WERI-Rb-1 (cell line): ENCODE data around the gene FRMPD4.

Experiments
- DNase-seq: peaks from one replicate; pipeline ENCODE4 v3.0.0-alpha.2; 2020
- H3K27ac ChIP-seq: fragments of 250-450 bp; sonication (Bioruptor Pico); 2 replicates; pipeline ENCODE4 v1.5.1; 2020; ENCODE audit warnings: mild to moderate bottlenecking, moderate library complexity
- H3K27me3 ChIP-seq: fragments of 250-450 bp; sonication (Bioruptor Pico); 2 replicates; pipeline ENCODE4 v1.5.1; 2021; ENCODE audit warnings: mild to moderate bottlenecking, low read depth, moderate library complexity; ENCODE audit not compliant: insufficient read depth, severe bottlenecking
- H3K36me3 ChIP-seq: fragments of 250-450 bp; sonication (Bioruptor Pico); 2 replicates; pipeline ENCODE4 v1.5.1; 2020; ENCODE audit warnings: mild to moderate bottlenecking, moderate library complexity
- H3K4me3 ChIP-seq: 2 replicates; pipeline ENCODE4 v1.5.1; 2011; ENCODE audit warnings: low read depth, mild to moderate bottlenecking, control low read depth, low read length
- H3K9me3 ChIP-seq: fragments of 250-450 bp; sonication (Bioruptor Pico); 2 replicates; pipeline ENCODE4 v1.5.1; 2021; ENCODE audit warnings: mild to moderate bottlenecking, moderate library complexity; ENCODE audit not compliant: severe bottlenecking
- TF ChIP-seq, protein P1 (sequence below): IDR thresholded peaks from 2 replicates; pipeline ENCODE4 v1.5.1; 2011; ENCODE audit warnings: low read depth, mild to moderate bottlenecking, control low read depth, inconsistent platforms, low read length

FRMPD4 gene

DNA sequence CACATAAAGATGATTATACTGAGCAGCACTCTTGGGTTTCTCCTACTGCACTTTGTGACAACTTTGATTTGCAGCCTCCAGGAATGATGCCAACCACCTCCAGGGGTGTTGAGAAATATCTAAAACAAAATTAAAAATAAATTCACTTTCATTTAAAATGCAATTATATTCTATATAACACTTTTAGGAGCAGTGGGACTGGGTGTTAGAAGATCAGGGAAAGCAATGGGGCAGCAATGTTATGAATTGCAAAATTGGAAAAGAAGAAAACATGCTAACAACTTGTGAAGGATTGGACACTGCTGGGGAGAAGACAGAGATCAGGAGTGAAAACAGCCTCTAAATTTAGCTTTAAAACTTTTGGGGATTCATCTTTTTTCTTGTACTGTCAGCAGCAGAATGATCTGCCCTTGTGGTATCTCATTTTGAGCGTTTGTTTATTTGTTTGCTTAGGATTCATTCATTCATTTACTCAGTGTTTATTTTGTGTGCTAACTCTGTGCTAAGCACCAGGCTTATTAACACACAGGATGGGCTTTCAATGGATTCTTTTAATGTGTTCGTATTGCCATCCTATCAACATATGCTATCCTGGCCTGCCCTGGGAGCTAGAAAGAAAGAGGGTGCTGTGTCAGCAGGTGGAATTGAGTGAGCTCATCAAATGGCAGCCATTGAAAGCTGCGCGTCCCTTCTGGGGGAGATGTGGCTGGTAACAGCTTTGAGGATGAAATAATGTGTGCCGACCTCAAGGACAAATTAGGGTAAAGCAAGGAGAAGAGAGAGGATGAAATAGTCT, 96.5 kb downstream of the FRMPD4 start:
- TF ChIP-seq, protein P1, sequence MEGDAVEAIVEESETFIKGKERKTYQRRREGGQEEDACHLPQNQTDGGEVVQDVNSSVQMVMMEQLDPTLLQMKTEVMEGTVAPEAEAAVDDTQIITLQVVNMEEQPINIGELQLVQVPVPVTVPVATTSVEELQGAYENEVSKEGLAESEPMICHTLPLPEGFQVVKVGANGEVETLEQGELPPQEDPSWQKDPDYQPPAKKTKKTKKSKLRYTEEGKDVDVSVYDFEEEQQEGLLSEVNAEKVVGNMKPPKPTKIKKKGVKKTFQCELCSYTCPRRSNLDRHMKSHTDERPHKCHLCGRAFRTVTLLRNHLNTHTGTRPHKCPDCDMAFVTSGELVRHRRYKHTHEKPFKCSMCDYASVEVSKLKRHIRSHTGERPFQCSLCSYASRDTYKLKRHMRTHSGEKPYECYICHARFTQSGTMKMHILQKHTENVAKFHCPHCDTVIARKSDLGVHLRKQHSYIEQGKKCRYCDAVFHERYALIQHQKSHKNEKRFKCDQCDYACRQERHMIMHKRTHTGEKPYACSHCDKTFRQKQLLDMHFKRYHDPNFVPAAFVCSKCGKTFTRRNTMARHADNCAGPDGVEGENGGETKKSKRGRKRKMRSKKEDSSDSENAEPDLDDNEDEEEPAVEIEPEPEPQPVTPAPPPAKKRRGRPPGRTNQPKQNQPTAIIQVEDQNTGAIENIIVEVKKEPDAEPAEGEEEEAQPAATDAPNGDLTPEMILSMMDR, result no peak
- Histone ChIP-seq H3K27ac (no peak overlapping the region), H3K27me3 (peaks cover 8% of the 10 kb centered on the region), H3K9me3 (no peaks in the 10 kb centered on the region), H3K36me3 (no peaks in the 10 kb centered on the region), H3K4me3 (no peak overlapping the region)
- DNase-seq, result no peak

DNA sequence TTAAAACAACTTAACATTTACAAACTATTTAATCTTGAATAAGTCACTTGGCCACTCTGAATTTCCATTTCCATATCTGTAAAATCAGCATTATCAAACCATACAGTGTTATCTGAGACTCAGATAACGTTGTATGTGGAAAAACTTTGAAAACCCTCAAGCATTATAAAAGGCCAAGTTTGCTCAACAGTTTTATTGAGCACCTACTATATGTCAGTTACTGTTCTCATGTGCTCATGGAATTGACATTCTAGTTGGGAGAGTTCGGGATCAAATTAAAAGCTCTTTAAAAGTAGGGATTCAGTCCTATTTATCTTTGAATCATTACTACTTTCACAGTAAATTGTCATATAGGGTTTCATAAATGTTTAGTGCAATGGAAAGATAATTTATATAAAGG, 97.9 kb downstream of the FRMPD4 start:
- H3K9me3 ChIP-seq, result no peaks in the 10 kb centered on the region
- TF ChIP-seq, protein P1, result no peak

DNA sequence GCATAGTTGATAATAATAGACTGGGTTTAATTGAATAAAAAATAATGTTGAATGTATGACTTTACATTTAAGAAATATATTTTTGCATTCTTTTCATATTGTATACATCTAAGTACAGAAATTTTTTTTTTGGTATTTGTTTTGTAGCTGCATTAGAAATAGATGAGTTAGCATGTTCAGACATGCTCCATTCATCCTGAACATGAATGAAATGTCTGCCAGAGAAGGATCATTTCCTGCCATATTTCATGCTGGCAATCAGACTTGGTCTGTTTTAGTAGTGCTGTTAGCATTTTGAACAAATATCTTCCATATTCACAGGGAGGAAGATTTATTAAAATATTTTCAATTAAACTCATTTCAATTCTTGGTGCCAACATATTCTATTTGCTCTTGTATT, 98.9 kb downstream of the FRMPD4 start:
- no peak overlapping the region for H3K4me3 ChIP-seq
- DNase-seq, result no peak
- TF ChIP-seq, protein P1, result no peak
- peaks cover 10% of the 10 kb centered on the region for H3K27me3 ChIP-seq
- H3K27ac ChIP-seq, result no peak overlapping the region
- no peaks in the 10 kb centered on the region for H3K9me3 ChIP-seq
- no peaks in the 10 kb centered on the region for H3K36me3 ChIP-seq

More for the DNA sequence above, 97.9 kb downstream of the FRMPD4 start:
- Histone ChIP-seq H3K27me3 (peaks cover 14% of the 10 kb centered on the region), H3K4me3 (no peak overlapping the region), H3K27ac (no peak overlapping the region), H3K36me3 (no peaks in the 10 kb centered on the region)
- DNase-seq, result no peak

DNA sequence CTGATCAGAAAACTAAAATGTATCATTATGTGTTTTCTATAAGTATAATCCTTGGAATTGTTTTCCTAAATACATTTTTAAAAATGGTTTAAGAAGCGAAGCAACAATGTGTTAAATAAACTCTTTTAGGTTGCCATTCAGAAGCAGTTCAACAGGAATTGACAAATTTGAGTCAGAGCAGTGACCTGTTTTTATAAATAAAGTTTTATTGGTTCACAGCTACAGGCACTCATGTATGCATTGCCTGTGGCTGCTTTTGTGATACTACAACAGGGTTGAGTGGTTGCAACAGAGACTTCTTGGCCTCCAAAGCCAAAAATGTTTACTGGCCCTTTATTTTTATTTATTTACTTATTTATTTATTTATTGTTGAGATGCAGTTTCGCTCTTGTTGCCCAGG, 99.5 kb downstream of the FRMPD4 start:
- TF ChIP-seq, protein P1, result no peak
- no peak overlapping the region for H3K4me3 ChIP-seq
- no peaks in the 10 kb centered on the region for H3K9me3 ChIP-seq
- DNase-seq, result no peak
- peaks cover 10% of the 10 kb centered on the region for H3K27me3 ChIP-seq
- no peak overlapping the region for H3K27ac ChIP-seq
- no peaks in the 10 kb centered on the region for H3K36me3 ChIP-seq

DNA sequence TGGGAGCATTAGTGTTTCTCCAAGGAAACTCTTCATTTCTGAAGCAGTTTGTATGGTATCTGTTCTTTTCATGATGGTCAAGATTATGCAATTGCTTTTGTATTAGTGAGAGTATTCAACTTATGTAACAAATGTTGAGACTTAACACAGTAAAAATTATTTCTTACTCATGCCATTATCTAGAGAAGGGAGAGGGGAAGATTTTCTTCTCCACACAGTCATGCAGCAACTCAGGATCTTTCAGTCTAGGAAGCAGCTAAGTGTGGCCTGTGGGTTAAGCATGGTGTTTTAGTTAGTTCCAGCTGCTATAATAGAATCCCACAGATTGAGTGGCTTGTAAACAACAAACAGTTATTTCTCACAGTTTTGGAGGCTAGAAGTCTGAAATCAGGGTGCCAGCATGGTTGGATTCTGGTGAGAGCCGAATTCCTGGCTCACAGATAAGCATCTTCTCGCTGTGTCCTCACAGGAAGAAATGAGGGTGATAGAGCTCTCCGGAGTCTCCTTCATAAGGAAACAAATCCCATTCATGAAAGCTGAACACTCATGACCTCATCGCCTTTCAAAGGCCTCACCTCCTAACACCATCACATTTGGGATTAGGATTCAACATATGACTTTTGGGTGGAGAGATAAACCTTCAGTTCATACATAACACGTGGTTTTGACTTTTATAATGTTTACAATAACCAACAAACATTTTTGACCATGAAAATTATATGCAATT, 101.2 kb downstream of the FRMPD4 start:
- no peak for DNase-seq
- peaks cover 10% of the 10 kb centered on the region for H3K27me3 ChIP-seq
- no peak overlapping the region for H3K27ac ChIP-seq
- TF ChIP-seq, protein P1, result no peak
- no peak overlapping the region for H3K4me3 ChIP-seq
- no peaks in the 10 kb centered on the region for H3K36me3 ChIP-seq
- H3K9me3 ChIP-seq, result no peaks in the 10 kb centered on the region
